Measurements from ENCODE around the gene GNB4. TPM values are rescaled to one million over a fixed set of nuclear protein-coding genes. Genes with fewer than 3 reads are reported as not detected.
A peak's percentile ranks its signal among the peaks of the same experiment; 100 is the strongest.

The GNB4 gene
- total RNA-seq, 1 experiment from 2014 or later, result 5.1 TPM

- H3K4me1 ChIP-seq, result peaks cover 10% of the 10 kb centered on the region
- Mint-ChIP-seq H3K9me3 (ENCODE audit: unreplicated experiment) (no peaks in the 10 kb centered on the region), H3K27ac (ENCODE audit: unreplicated experiment) (peak within 1 kb of the TSS; percentile 96), H3K27me3 (ENCODE audit: insufficient read depth, unreplicated experiment) (no peaks in the 10 kb centered on the region), H3K4me3 (ENCODE audit: unreplicated experiment) (peak within 1 kb of the TSS; percentile 98), H3K36me3 (ENCODE audit: insufficient read depth, unreplicated experiment) (peaks cover 36% of the 10 kb centered on the region), H3K4me1 (ENCODE audit: low read depth, unreplicated experiment) (no peaks in the 10 kb centered on the region)
- no peaks in the 10 kb centered on the region for H3K36me3 ChIP-seq (ENCODE audit: control insufficient read depth, insufficient read depth, low read length)
- no TSS peak for BruUV-seq (replicated peaks)
- ChIA-PET CTCF (no interaction called here), POLR2A (no interaction called here)
- intact Hi-C loops (cut with micrococcal nuclease; ENCODE audit: unreplicated experiment), result loop anchor here (1.0 to 2.0 kb wide), 2 partner anchors 25 to 199 kb away; partner anchors contain the start of genes PIK3CA and ZNF639
- H3K9me3 ChIP-seq, result no peaks in the 10 kb centered on the region
- H3K4me3 ChIP-seq (ENCODE audit: low read depth, low read length), result peak within 1 kb of the TSS; percentile 62
- peak; percentile 89 to 92 for DNase-seq
- TF ChIP-seq CTCF (IDR thresholded peaks at IDR 0.05; ENCODE audit: insufficient read depth in 1 of 2, low read depth in 1 of 2, low read length in 1 of 2, severe bottlenecking in 1 of 2, unreplicated experiment in 1 of 2), result no peak
- H3K27me3 ChIP-seq (replicated peaks; ENCODE audit: control insufficient read depth, insufficient read depth, low read length), result no peaks in the 10 kb centered on the region
Measured at GRCh38 chr3:179347345-179348194, 103.7 kb downstream of the GNB4 start, which contains the start of gene MFN1. MFN1 (plus strand) TSS chr3:179347709; CDS start chr3:179348852, 1,143 bp downstream.

Other genes starting within 250 kb of the GNB4 start
- gene KCNMB3, start 200.4 kb downstream of the GNB4 start, total RNA-seq (2022), result 6.7 and 6.9 TPM in 2 replicates
- gene ZNF639, start 128.4 kb downstream of the GNB4 start, total RNA-seq (2022), result 28.6 TPM in 2 replicates
- 46.3 and 53.9 TPM in 2 replicates for gene MFN1, start 103.8 kb downstream of the GNB4 start, total RNA-seq (2022)
- 75.0 and 89.2 TPM in 2 replicates for gene ACTL6A, start 111.5 kb upstream of the GNB4 start, total RNA-seq (2022)
- 69.3 and 71.3 TPM in 2 replicates for gene MRPL47, start 153.2 kb upstream of the GNB4 start, total RNA-seq (2022)
- gene NDUFB5, start 153.3 kb upstream of the GNB4 start, total RNA-seq (2022), result 78.8 and 81.2 TPM in 2 replicates
- 16.2 and 18.2 TPM in 2 replicates for gene USP13, start 201.6 kb upstream of the GNB4 start, total RNA-seq (2022)

Measured in Caco-2 (cell line).